Measurements from ENCODE around the gene TBC1D4.

The TBC1D4 gene

GRCh38 chr13:75393839-75394520 is 88.0 kb downstream of the TBC1D4 start:
- TF ChIP-seq SIN3A (IDR thresholded peaks at IDR 0.05; ENCODE audit: borderline replicate concordance, insufficient read depth, low read length) = no peak
- no peak for TF ChIP-seq FOXP2 (optimal IDR thresholded peaks at IDR 0.05; ENCODE audit: borderline replicate concordance, extremely low read depth, extremely low read length, insufficient read depth)
- TF ChIP-seq REST (IDR thresholded peaks at IDR 0.05; ENCODE audit: insufficient read depth in 1 of 2, low read depth in 2 of 2, low read length in 2 of 2) = no peak
- no peak for TF ChIP-seq TAF1 (IDR thresholded peaks at IDR 0.05; ENCODE audit: borderline replicate concordance, insufficient read depth, low read length)
- no peak for TF ChIP-seq POLR2AphosphoS5 (IDR thresholded peaks at IDR 0.05; ENCODE audit: low read depth, low read length)

GRCh38 chr13:75391432-75392100 is 90.4 kb downstream of the TBC1D4 start:
- TF ChIP-seq TAF1 (IDR thresholded peaks at IDR 0.05; ENCODE audit: borderline replicate concordance, insufficient read depth, low read length) (no peak), POLR2AphosphoS5 (IDR thresholded peaks at IDR 0.05; ENCODE audit: low read depth, low read length) (no peak), FOXP2 (optimal IDR thresholded peaks at IDR 0.05; ENCODE audit: borderline replicate concordance, extremely low read depth, extremely low read length, insufficient read depth) (no peak), SIN3A (IDR thresholded peaks at IDR 0.05; ENCODE audit: borderline replicate concordance, insufficient read depth, low read length) (no peak)

- TF ChIP-seq REST (IDR thresholded peaks at IDR 0.05; ENCODE audit: insufficient read depth in 1 of 2, low read depth in 2 of 2, low read length in 2 of 2) (no peak), POLR2AphosphoS5 (IDR thresholded peaks at IDR 0.05; ENCODE audit: low read depth, low read length) (no peak), SIN3A (IDR thresholded peaks at IDR 0.05; ENCODE audit: borderline replicate concordance, insufficient read depth, low read length) (no peak), FOXP2 (optimal IDR thresholded peaks at IDR 0.05; ENCODE audit: borderline replicate concordance, extremely low read depth, extremely low read length, insufficient read depth) (no peak), TAF1 (IDR thresholded peaks at IDR 0.05; ENCODE audit: borderline replicate concordance, insufficient read depth, low read length) (no peak)
These were observed 91.7 kb downstream of the TBC1D4 start for GRCh38 chr13:75390229-75390628.

GRCh38 chr13:75385708-75386083 is 96.3 kb downstream of the TBC1D4 start:
- TF ChIP-seq POLR2AphosphoS5 (IDR thresholded peaks at IDR 0.05; ENCODE audit: low read depth, low read length) = no peak
- TF ChIP-seq REST (IDR thresholded peaks at IDR 0.05; ENCODE audit: insufficient read depth in 1 of 2, low read depth in 2 of 2, low read length in 2 of 2) = no peak
- no peak for TF ChIP-seq FOXP2 (optimal IDR thresholded peaks at IDR 0.05; ENCODE audit: borderline replicate concordance, extremely low read depth, extremely low read length, insufficient read depth)
- TF ChIP-seq TAF1 (IDR thresholded peaks at IDR 0.05; ENCODE audit: borderline replicate concordance, insufficient read depth, low read length) = no peak
- TF ChIP-seq SIN3A (IDR thresholded peaks at IDR 0.05; ENCODE audit: borderline replicate concordance, insufficient read depth, low read length) = no peak

- TF ChIP-seq FOXP2 (optimal IDR thresholded peaks at IDR 0.05; ENCODE audit: borderline replicate concordance, extremely low read depth, extremely low read length, insufficient read depth) (no peak), TAF1 (IDR thresholded peaks at IDR 0.05; ENCODE audit: borderline replicate concordance, insufficient read depth, low read length) (no peak), POLR2AphosphoS5 (IDR thresholded peaks at IDR 0.05; ENCODE audit: low read depth, low read length) (no peak), SIN3A (IDR thresholded peaks at IDR 0.05; ENCODE audit: borderline replicate concordance, insufficient read depth, low read length) (no peak), REST (IDR thresholded peaks at IDR 0.05; ENCODE audit: insufficient read depth in 1 of 2, low read depth in 2 of 2, low read length in 2 of 2) (no peak)
These were observed 96.9 kb downstream of the TBC1D4 start for GRCh38 chr13:75384879-75385707.
